GM19324 (cell line): ENCODE data around the gene TMEM266.

Source experiments
- ATAC-seq: cut with Tn5 transposase; IDR thresholded peaks from one replicate; pipeline ENCODE4 v1.9.1; 2021; ENCODE audit warnings: mild to moderate bottlenecking, moderate library complexity; ENCODE audit not compliant: unreplicated experiment, low FRiP score

The TMEM266 gene

GRCh38 chr15:76065245-76065644, 5.5 kb downstream of the TMEM266 start:
- no peak for ATAC-seq

GRCh38 chr15:76065793-76066192, 6.0 kb downstream of the TMEM266 start:
- ATAC-seq = no peak

- ATAC-seq = no peak
These were observed 10.4 kb downstream of the TMEM266 start for GRCh38 chr15:76070192-76070591.

GRCh38 chr15:76070921-76071635, 11.3 kb downstream of the TMEM266 start:
- no peak for ATAC-seq

GRCh38 chr15:76071806-76072205, 12.0 kb downstream of the TMEM266 start:
- ATAC-seq = no peak

- ATAC-seq = no peak
These were observed 13.8 kb downstream of the TMEM266 start for GRCh38 chr15:76073554-76073953.

- ATAC-seq = no peak
These were observed 15.3 kb downstream of the TMEM266 start for GRCh38 chr15:76075046-76075445.

GRCh38 chr15:76078285-76078877, 18.6 kb downstream of the TMEM266 start:
- no peak for ATAC-seq

GRCh38 chr15:76084256-76084655, 24.5 kb downstream of the TMEM266 start:
- no peak for ATAC-seq

GRCh38 chr15:76098685-76099084, 38.9 kb downstream of the TMEM266 start:
- ATAC-seq = no peak

- ATAC-seq = no peak
These were observed 39.6 kb downstream of the TMEM266 start for GRCh38 chr15:76099388-76099787.

- no peak for ATAC-seq
These were observed 40.6 kb downstream of the TMEM266 start for GRCh38 chr15:76100361-76100760.

GRCh38 chr15:76101655-76102054, 41.9 kb downstream of the TMEM266 start:
- ATAC-seq = no peak

- no peak for ATAC-seq
These were observed 45.6 kb downstream of the TMEM266 start for GRCh38 chr15:76105391-76105790.

GRCh38 chr15:76105911-76106310, 46.1 kb downstream of the TMEM266 start:
- no peak for ATAC-seq

GRCh38 chr15:76107169-76107568, 47.4 kb downstream of the TMEM266 start:
- no peak for ATAC-seq

GRCh38 chr15:76108021-76108723, 48.4 kb downstream of the TMEM266 start:
- ATAC-seq = no peak

GRCh38 chr15:76109046-76109445, 49.3 kb downstream of the TMEM266 start:
- no peak for ATAC-seq

GRCh38 chr15:76114561-76114960, 54.8 kb downstream of the TMEM266 start:
- ATAC-seq = no peak

- ATAC-seq = no peak
These were observed 56.5 kb downstream of the TMEM266 start for GRCh38 chr15:76116138-76116885.

- ATAC-seq = no peak
These were observed 57.4 kb downstream of the TMEM266 start for GRCh38 chr15:76117181-76117580.
